CD14-positive monocyte (primary cell): ENCODE data around the gene FBXO15. TPM values are rescaled to one million over a fixed set of nuclear protein-coding genes. Genes with fewer than 3 reads are reported as not detected.

ENCODE experiments used
- DNase-seq, 3 donors: peaks; one replicate each; pipeline ENCODE4 v3.0.0-alpha.2; 2011 to 2022
- H2AFZ ChIP-seq: 2 replicates; pipeline ENCODE4 v1.6.0; 2012; ENCODE audit warnings: mild to moderate bottlenecking, low read depth, low read length, inconsistent platforms; ENCODE audit not compliant: insufficient read depth, poor library complexity, severe bottlenecking
- H3K27ac ChIP-seq, 2 donors: 1 replicate in 1 of 2; 2 replicates in 1 of 2; pipeline ENCODE4 v1.5.1; 2012 to 2013; ENCODE audit warnings: low read length in 2 of 2, control low read depth in 1 of 2, inconsistent platforms in 1 of 2, low read depth in 1 of 2, mild to moderate bottlenecking in 1 of 2
- H3K27me3 ChIP-seq, 2 donors: one replicate each; pipeline versions ENCODE4 v1.6.0 to v1.6.1; 2011 to 2013; ENCODE audit warnings: low read length in 2 of 2; ENCODE audit not compliant: control insufficient read depth in 2 of 2, insufficient read depth in 2 of 2
- H3K36me3 ChIP-seq, 2 donors: replicated peaks in 1 of 2; 1 replicate in 1 of 2; 2 replicates in 1 of 2; pipeline versions ENCODE4 v1.5.1 to v1.6.1; 2012 to 2013; ENCODE audit warnings: low read length in 2 of 2, control low read depth in 1 of 2, inconsistent platforms in 1 of 2, mild to moderate bottlenecking in 1 of 2; ENCODE audit not compliant: insufficient read depth in 2 of 2, control insufficient read depth in 1 of 2
- H3K4me1 ChIP-seq, 2 donors: 1 replicate in 1 of 2; 2 replicates in 1 of 2; pipeline versions ENCODE4 v1.5.1 to v1.6.1; 2012 to 2013; ENCODE audit warnings: low read length in 2 of 2, control low read depth in 1 of 2, inconsistent platforms in 1 of 2, mild to moderate bottlenecking in 1 of 2, moderate library complexity in 1 of 2; ENCODE audit not compliant: insufficient read depth in 2 of 2, control insufficient read depth in 1 of 2
- H3K4me2 ChIP-seq: replicated peaks from 2 replicates; pipeline ENCODE3; 2012; ENCODE audit warnings: low read length, moderate library complexity, mild to moderate bottlenecking; ENCODE audit not compliant: poor library complexity, severe bottlenecking; ENCODE audit errors: extremely low read depth
- H3K4me3 ChIP-seq, 3 experiments: fragments of 200-600 bp in 1 of 3; sonication (generic) in 1 of 3; replicated peaks in 1 of 3; 1 replicate in 2 of 3; 2 replicates in 1 of 3; pipeline ENCODE4 v1.5.1; 2011 to 2013; ENCODE audit warnings: low read length in 3 of 3, mild to moderate bottlenecking in 3 of 3, control low read depth in 2 of 3, low read depth in 2 of 3, inconsistent platforms in 1 of 3, moderate library complexity in 1 of 3
- H3K79me2 ChIP-seq: 2 replicates; pipeline ENCODE4 v1.6.0; 2012; ENCODE audit warnings: mild to moderate bottlenecking, control low read depth, inconsistent platforms, low read length, moderate library complexity; ENCODE audit not compliant: insufficient read depth
- H3K9ac ChIP-seq: 2 replicates; pipeline ENCODE4 v1.6.0; 2017; ENCODE audit warnings: low read length, mild to moderate bottlenecking; ENCODE audit not compliant: insufficient read depth, poor library complexity, severe bottlenecking
- H3K9me3 ChIP-seq, 2 donors: replicated peaks in 1 of 2; 1 replicate in 1 of 2; 2 replicates in 1 of 2; pipeline versions ENCODE4 v1.5.1 to v1.6.1; 2012 to 2013; ENCODE audit warnings: low read length in 2 of 2, control low read depth in 1 of 2; ENCODE audit not compliant: control insufficient read depth in 1 of 2, insufficient read depth in 1 of 2
- H4K20me1 ChIP-seq: 2 replicates; pipeline ENCODE4 v1.6.0; 2012; ENCODE audit warnings: mild to moderate bottlenecking, low read length, control low read depth, moderate library complexity; ENCODE audit not compliant: insufficient read depth
- H3K27ac Mint-ChIP-seq, 7 donors: one replicate each; pipeline ENCODE4 v1.8.0; 2020; ENCODE audit warnings: mild to moderate bottlenecking in 7 of 7, mixed read lengths in 7 of 7, moderate library complexity in 6 of 7, inconsistent platforms in 2 of 7
- H3K27me3 Mint-ChIP-seq, 3 donors: one replicate each; pipeline ENCODE4 v1.8.0; 2021 to 2022; ENCODE audit warnings: low read depth in 3 of 3, mild to moderate bottlenecking in 3 of 3, mixed read lengths in 3 of 3, moderate library complexity in 3 of 3, inconsistent platforms in 1 of 3
- H3K36me3 Mint-ChIP-seq, 2 donors: one replicate each; pipeline ENCODE4 v1.8.0; 2020; ENCODE audit warnings: mixed read lengths in 2 of 2, inconsistent platforms in 1 of 2, mild to moderate bottlenecking in 1 of 2
- H3K4me1 Mint-ChIP-seq: one replicate; pipeline ENCODE4 v1.8.0; 2020; ENCODE audit warnings: mild to moderate bottlenecking, mixed read lengths
- H3K4me3 Mint-ChIP-seq, 2 donors: one replicate each; pipeline ENCODE4 v1.8.0; 2020; ENCODE audit warnings: mild to moderate bottlenecking in 2 of 2, mixed read lengths in 2 of 2, moderate library complexity in 1 of 2
- H3K9me3 Mint-ChIP-seq, 7 donors: one replicate each; pipeline ENCODE4 v1.8.0; 2020 to 2022; ENCODE audit warnings: mixed read lengths in 7 of 7, mild to moderate bottlenecking in 6 of 7, moderate library complexity in 6 of 7, inconsistent platforms in 2 of 7
- WGBS: methylation state at CpG from one replicate; pipeline ENCODE4 v1.1.5; 2013; ENCODE audit warnings: missing lambda C conversion rate; ENCODE audit not compliant: insufficient coverage; 5-methylcytosine and 5-hydroxymethylcytosine counted together
- intact Hi-C, 2 donors: fragments of 100-400 bp; cut with micrococcal nuclease; formaldehyde crosslinking; loops; one replicate each; pipeline versions ENCODE4 v1.15.0 to v1.15.1; 2023
- polyA plus RNA-seq, 3 donors: library from polyadenylated mRNA; depleted of rRNA in 1 of 3; unstranded in 2 of 3; stranded (reverse) in 1 of 3; fragments of 300-500 nt in 2 of 3; fragments of >200 nt in 1 of 3; fragmentation: Illumina TruSeq in 2 of 3; gene quantifications; 1 replicate in 2 of 3; 2 replicates in 1 of 3; pipeline ENCODE4 v1.2.3, GENCODE V29; 2012 to 2021
- TF ChIP-seq, protein P1 (sequence below): fragments of 200-600 bp; IDR thresholded peaks from one replicate; pipeline ENCODE4 v1.8.0; 2022; ENCODE audit warnings: antibody characterized with exemption, mild to moderate bottlenecking

Gene FBXO15
- polyA plus RNA-seq, 3 donors: not detected

DNA sequence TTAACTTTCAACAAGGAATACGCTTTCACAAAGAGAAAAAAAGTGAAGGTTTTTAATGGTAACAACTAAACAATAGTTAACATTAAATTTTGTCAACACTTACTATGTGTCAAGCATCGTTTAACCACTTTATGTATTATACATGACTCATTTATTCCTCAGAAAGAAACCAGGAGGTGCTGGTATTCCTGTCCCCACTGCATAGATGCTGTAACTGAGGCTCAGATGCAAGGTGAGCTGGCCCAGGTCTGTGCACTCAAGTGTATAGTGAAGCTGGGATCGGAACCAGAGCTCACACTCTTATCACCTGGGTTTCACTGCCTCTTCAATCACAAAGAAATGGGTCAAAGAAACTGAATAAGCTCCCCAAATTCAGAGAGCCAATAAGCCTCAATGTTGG, 16.5 kb downstream of the FBXO15 start:
- no peaks in the 10 kb centered on the region for H4K20me1 ChIP-seq
- no peak overlapping the region for H3K4me2 ChIP-seq
- Mint-ChIP-seq H3K9me3 (no peaks in the 10 kb centered on the region), H3K4me1 (no peaks in the 10 kb centered on the region), H3K4me3 (no peak overlapping the region), H3K27ac (no peak overlapping the region), H3K27me3 (peaks cover 0 to 6% (median 0%) of the 10 kb centered on the region in 3 donors), H3K36me3 (no peaks in the 10 kb centered on the region)
- TF ChIP-seq, protein P1, sequence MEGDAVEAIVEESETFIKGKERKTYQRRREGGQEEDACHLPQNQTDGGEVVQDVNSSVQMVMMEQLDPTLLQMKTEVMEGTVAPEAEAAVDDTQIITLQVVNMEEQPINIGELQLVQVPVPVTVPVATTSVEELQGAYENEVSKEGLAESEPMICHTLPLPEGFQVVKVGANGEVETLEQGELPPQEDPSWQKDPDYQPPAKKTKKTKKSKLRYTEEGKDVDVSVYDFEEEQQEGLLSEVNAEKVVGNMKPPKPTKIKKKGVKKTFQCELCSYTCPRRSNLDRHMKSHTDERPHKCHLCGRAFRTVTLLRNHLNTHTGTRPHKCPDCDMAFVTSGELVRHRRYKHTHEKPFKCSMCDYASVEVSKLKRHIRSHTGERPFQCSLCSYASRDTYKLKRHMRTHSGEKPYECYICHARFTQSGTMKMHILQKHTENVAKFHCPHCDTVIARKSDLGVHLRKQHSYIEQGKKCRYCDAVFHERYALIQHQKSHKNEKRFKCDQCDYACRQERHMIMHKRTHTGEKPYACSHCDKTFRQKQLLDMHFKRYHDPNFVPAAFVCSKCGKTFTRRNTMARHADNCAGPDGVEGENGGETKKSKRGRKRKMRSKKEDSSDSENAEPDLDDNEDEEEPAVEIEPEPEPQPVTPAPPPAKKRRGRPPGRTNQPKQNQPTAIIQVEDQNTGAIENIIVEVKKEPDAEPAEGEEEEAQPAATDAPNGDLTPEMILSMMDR: no peak
- no peak overlapping the region for H2AFZ ChIP-seq
- WGBS: no CpG with 5 or more reads among the region's 3 CpGs
- no peak overlapping the region for H3K27ac ChIP-seq
- no peaks in the 10 kb centered on the region for H3K9me3 ChIP-seq
- DNase-seq: no peak
- intact Hi-C loops: no loop called here
- H3K36me3 ChIP-seq: no peaks in the 10 kb centered on the region
- no peaks in the 10 kb centered on the region for H3K4me1 ChIP-seq
- H3K9ac ChIP-seq: no peak overlapping the region
- H3K79me2 ChIP-seq: no peaks in the 10 kb centered on the region
- no peak overlapping the region for H3K4me3 ChIP-seq
- H3K27me3 ChIP-seq: no peaks in the 10 kb centered on the region

- Histone ChIP-seq H3K4me2 (no peak overlapping the region), H3K27me3 (no peaks in the 10 kb centered on the region), H3K4me1 (no peaks in the 10 kb centered on the region), H3K79me2 (no peaks in the 10 kb centered on the region), H4K20me1 (no peaks in the 10 kb centered on the region), H2AFZ (no peak overlapping the region), H3K27ac (no peak overlapping the region), H3K36me3 (no peaks in the 10 kb centered on the region), H3K9me3 (no peaks in the 10 kb centered on the region), H3K4me3 (no peak overlapping the region), H3K9ac (no peak overlapping the region)
- TF ChIP-seq, protein P1: no peak
- Mint-ChIP-seq H3K27ac (no peak overlapping the region), H3K27me3 (peaks cover 0 to 5% (median 0%) of the 10 kb centered on the region in 3 donors), H3K4me3 (no peak overlapping the region), H3K9me3 (no peaks in the 10 kb centered on the region), H3K4me1 (no peaks in the 10 kb centered on the region), H3K36me3 (no peaks in the 10 kb centered on the region)
- WGBS: no CpG with 5 or more reads among the region's 3 CpGs
- intact Hi-C loops: no loop called here
- DNase-seq: no peak
These were observed 19.5 kb downstream of the FBXO15 start for GRCh38 chr18:74128159-74128558.
